Measurements from ENCODE around the gene NT5C1A.

DNA sequence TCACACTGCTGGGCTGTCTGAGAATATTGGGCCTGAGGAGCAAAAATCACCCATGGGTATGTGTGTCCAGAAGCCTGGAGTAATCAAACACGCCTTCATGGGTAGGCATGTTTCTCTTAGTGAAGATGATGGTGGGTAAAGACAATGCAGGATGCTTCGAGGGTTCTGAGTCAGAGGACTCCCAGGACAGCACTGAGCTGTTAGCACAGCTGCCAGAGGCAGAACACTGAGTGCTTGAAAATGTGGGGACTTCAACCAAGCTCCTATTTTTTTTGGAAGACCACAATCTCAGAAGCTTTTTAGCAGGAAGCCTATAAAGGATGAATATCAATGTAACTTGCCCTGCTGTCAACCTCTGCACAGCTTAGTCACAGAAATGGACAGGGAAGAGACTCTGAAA is 7.9 kb upstream of the NT5C1A start:
- no peak for TF ChIP-seq POLR2A (IDR thresholded peaks at IDR 0.05)
- TF ChIP-seq, protein P1, sequence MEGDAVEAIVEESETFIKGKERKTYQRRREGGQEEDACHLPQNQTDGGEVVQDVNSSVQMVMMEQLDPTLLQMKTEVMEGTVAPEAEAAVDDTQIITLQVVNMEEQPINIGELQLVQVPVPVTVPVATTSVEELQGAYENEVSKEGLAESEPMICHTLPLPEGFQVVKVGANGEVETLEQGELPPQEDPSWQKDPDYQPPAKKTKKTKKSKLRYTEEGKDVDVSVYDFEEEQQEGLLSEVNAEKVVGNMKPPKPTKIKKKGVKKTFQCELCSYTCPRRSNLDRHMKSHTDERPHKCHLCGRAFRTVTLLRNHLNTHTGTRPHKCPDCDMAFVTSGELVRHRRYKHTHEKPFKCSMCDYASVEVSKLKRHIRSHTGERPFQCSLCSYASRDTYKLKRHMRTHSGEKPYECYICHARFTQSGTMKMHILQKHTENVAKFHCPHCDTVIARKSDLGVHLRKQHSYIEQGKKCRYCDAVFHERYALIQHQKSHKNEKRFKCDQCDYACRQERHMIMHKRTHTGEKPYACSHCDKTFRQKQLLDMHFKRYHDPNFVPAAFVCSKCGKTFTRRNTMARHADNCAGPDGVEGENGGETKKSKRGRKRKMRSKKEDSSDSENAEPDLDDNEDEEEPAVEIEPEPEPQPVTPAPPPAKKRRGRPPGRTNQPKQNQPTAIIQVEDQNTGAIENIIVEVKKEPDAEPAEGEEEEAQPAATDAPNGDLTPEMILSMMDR (IDR thresholded peaks at IDR 0.05) = no peak

Data from lower leg skin (tissue), 3 donors.